Progenitor cell of endocrine pancreas (in vitro differentiated cells): Measurements from ENCODE around the gene GGA3. TPM values are rescaled to one million over a fixed set of nuclear protein-coding genes. Genes with fewer than 3 reads are reported as not detected.

ENCODE experiments used
- DNase-seq: peaks from one replicate; pipeline ENCODE4 v3.0.0; 2021; ENCODE audit warnings: low spot score; ENCODE audit not compliant: unreplicated experiment
- H3K27ac Mint-ChIP-seq: 2 replicates; pipeline ENCODE4 v1.8.0; 2021; ENCODE audit warnings: mild to moderate bottlenecking, moderate library complexity, mixed read lengths
- H3K27me3 Mint-ChIP-seq: 2 replicates; pipeline ENCODE4 v1.8.0; 2021; ENCODE audit warnings: mixed read lengths
- H3K36me3 Mint-ChIP-seq: 2 replicates; pipeline ENCODE4 v1.8.0; 2022; ENCODE audit warnings: mixed read lengths; ENCODE audit not compliant: insufficient read depth
- H3K4me1 Mint-ChIP-seq: 2 replicates; pipeline ENCODE4 v1.8.0; 2021; ENCODE audit warnings: low read depth, mixed read lengths
- H3K4me3 Mint-ChIP-seq: 2 replicates; pipeline ENCODE4 v1.8.0; 2021; ENCODE audit warnings: low read depth, mild to moderate bottlenecking, moderate library complexity, mixed read lengths
- H3K9me3 Mint-ChIP-seq: 2 replicates; pipeline ENCODE4 v1.8.0; 2021; ENCODE audit warnings: low read depth, mixed read lengths
- total RNA-seq: library from RNA; stranded (reverse); gene quantifications from 2 replicates; pipeline ENCODE4 v1.2.1, GENCODE V29; 2021
- TF ChIP-seq, protein P1 (sequence below): fragments of 200-600 bp; sonication (generic); IDR thresholded peaks from one replicate; pipeline ENCODE4 v1.5.0; 2021; ENCODE audit warnings: antibody characterized with exemption, mild to moderate bottlenecking; ENCODE audit not compliant: unreplicated experiment

Gene GGA3
- total RNA-seq, 1 donor from 2014 or later: 68.1 TPM

DNA sequence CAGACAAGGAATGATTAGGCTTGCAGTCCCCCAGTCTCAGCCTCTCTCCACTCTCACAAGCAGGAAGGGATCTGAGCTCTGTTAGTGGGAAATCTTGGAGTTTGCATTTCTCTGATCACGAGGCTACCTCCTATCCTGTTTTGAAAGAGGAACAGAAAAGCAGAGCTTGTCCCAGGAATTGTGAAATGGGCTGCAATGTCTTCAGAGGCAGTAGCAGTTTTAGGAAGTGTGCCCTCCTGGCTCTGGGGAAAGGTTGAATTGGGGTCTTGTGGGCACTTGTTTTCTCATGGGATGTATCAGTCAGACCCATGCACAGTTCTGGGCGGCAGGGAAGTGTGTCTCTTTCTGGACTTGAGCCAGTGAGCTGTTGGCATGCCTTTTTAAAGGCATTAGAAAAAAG is 33.1 kb downstream of the GGA3 start:
- Mint-ChIP-seq H3K4me3 (no peak overlapping the region), H3K27me3 (no peaks in the 10 kb centered on the region), H3K4me1 (no peaks in the 10 kb centered on the region), H3K27ac (no peak overlapping the region), H3K36me3 (peaks cover 5% of the 10 kb centered on the region), H3K9me3 (no peaks in the 10 kb centered on the region)
- TF ChIP-seq, protein P1, sequence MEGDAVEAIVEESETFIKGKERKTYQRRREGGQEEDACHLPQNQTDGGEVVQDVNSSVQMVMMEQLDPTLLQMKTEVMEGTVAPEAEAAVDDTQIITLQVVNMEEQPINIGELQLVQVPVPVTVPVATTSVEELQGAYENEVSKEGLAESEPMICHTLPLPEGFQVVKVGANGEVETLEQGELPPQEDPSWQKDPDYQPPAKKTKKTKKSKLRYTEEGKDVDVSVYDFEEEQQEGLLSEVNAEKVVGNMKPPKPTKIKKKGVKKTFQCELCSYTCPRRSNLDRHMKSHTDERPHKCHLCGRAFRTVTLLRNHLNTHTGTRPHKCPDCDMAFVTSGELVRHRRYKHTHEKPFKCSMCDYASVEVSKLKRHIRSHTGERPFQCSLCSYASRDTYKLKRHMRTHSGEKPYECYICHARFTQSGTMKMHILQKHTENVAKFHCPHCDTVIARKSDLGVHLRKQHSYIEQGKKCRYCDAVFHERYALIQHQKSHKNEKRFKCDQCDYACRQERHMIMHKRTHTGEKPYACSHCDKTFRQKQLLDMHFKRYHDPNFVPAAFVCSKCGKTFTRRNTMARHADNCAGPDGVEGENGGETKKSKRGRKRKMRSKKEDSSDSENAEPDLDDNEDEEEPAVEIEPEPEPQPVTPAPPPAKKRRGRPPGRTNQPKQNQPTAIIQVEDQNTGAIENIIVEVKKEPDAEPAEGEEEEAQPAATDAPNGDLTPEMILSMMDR: no peak
- DNase-seq: no peak

DNA sequence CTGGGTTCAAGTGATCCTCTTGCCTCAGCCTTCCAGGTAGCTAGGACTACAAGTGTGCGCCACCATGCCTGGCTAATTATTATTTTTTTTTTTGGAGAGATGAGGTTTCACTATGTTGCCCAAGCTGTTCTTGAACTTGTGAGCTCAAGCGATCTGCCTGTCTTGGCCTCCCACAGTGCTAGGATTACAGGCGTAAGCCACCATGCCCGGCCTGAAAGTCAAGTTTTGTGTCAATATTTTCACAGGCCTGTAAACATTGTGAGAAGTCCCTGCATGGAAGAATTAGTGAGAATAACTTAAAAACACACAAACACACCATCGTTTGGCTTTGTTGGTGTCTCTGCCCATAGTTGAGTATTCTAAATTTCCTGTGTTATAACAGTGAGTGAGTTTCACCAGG is 33.7 kb downstream of the GGA3 start:
- H3K36me3 Mint-ChIP-seq: peaks cover 5% of the 10 kb centered on the region
- H3K4me1 Mint-ChIP-seq: no peaks in the 10 kb centered on the region
- no peak overlapping the region for H3K27ac Mint-ChIP-seq
- TF ChIP-seq, protein P1: no peak
- no peaks in the 10 kb centered on the region for H3K9me3 Mint-ChIP-seq
- H3K27me3 Mint-ChIP-seq: no peaks in the 10 kb centered on the region
- no peak overlapping the region for H3K4me3 Mint-ChIP-seq
- no peak for DNase-seq

DNA sequence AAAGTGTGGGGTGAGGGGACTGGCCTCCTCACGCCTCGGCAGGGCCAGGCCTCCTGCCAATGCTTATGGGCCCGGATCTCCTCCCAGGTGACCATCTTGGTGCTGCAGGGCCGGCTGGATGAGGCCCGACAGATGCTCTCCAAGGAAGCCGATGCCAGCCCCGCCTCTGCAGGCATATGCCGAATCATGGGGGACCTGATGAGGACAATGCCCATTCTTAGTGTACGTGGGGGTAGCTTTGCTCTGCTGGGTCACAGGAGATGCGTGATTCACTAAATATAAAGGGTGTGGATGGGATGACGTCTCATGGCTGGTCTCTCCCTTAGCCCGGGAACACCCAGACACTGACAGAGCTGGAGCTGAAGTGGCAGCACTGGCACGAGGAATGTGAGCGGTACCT is 36.4 kb downstream of the GGA3 start:
- Mint-ChIP-seq H3K36me3 (peaks cover 13% of the 10 kb centered on the region), H3K4me1 (no peaks in the 10 kb centered on the region), H3K4me3 (no peak overlapping the region), H3K27ac (no peak overlapping the region), H3K9me3 (no peaks in the 10 kb centered on the region), H3K27me3 (no peaks in the 10 kb centered on the region)
- DNase-seq: no peak
- TF ChIP-seq, protein P1: no peak

DNA sequence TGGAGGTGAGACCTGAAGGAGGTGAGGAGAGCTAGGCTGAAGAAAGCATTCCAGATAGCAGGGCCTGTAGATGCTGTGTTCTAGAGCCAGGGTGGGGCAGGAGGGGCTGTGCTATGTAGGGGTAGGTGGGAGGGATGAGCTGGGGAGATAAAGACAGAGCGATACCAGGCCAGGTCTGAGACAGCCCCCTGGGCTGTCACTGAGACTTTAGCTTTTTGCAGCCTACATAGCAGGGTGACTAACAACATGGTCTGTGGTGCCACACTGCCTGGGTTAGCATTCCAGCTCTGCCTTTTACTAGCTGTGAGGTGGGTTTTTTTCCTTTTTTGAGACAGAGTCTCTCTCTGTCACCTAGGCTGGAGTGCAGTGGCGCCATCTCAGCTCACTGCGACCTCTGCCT is 41.6 kb downstream of the GGA3 start:
- Mint-ChIP-seq H3K36me3 (peaks cover 26% of the 10 kb centered on the region), H3K4me1 (no peaks in the 10 kb centered on the region), H3K27me3 (no peaks in the 10 kb centered on the region), H3K9me3 (no peaks in the 10 kb centered on the region), H3K4me3 (no peak overlapping the region), H3K27ac (no peak overlapping the region)
- TF ChIP-seq, protein P1: no peak
- DNase-seq: no peak

DNA sequence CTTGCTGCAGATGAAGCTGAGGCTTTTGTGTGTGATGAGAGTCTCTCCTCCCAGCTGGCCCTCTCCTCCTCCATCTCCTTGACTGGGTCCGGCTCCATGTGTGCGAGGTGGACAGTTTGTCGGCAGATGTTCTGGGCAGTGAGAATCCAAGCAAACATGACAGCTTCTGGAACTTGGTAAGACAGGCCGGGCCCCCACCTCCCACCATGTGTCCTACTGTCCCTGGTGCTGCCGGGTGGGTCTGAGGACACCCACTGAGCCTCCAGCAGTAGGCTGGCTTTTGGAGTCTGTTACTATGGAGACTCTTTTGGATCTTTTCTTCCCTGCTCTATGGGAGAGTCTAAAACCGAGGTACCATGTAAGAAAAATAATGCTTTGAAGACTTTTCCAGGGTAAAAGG is 43.3 kb downstream of the GGA3 start:
- Mint-ChIP-seq H3K4me1 (no peaks in the 10 kb centered on the region), H3K9me3 (no peaks in the 10 kb centered on the region), H3K36me3 (peaks cover 26% of the 10 kb centered on the region), H3K27ac (no peak overlapping the region), H3K4me3 (no peak overlapping the region), H3K27me3 (no peaks in the 10 kb centered on the region)
- DNase-seq: no peak
- TF ChIP-seq, protein P1: no peak
